ENCODE data around the gene CNN1. TPM values are rescaled to one million over a fixed set of nuclear protein-coding genes. Genes with fewer than 3 reads are reported as not detected.
"Not testable (repeated sequence)": the region's sequence is repeated elsewhere in the genome, so short reads cannot be mapped to it uniquely, and the experiment has no call there.

Gene CNN1
- total RNA-seq, 1 experiment from 2014 or later: 15.7 TPM

GRCh38 chr19:11563532-11563931 is 24.9 kb downstream of the CNN1 start:
- H3K4me3 Mint-ChIP-seq: no peak overlapping the region
- H2AFZ ChIP-seq (ENCODE audit: low read length): no peak overlapping the region
- H4K5ac ChIP-seq (ENCODE audit: insufficient read length, low read depth, low read length): no peak overlapping the region
- no peak overlapping the region for H3K9ac ChIP-seq (ENCODE audit: extremely low read depth, insufficient read length, low read length)
- H2BK12ac ChIP-seq (ENCODE audit: insufficient read length, low read depth, low read length): no peak overlapping the region
- no peak overlapping the region for H3K14ac ChIP-seq (ENCODE audit: insufficient read depth, low read length)
- no peaks in the 10 kb centered on the region for H3K79me1 ChIP-seq (ENCODE audit: insufficient read depth, low read depth, low read length, poor library complexity, severe bottlenecking)
- H2BK5ac ChIP-seq (ENCODE audit: insufficient read length, low read length): no peak overlapping the region
- H4K20me1 ChIP-seq (ENCODE audit: control insufficient read depth, insufficient read depth, insufficient read length): no peaks in the 10 kb centered on the region
- peaks cover 9% of the 10 kb centered on the region for H3K23me2 ChIP-seq (ENCODE audit: insufficient read length, low read depth, low read length, poor library complexity, severe bottlenecking)
- H3K4ac ChIP-seq (ENCODE audit: low read depth, low read length): no peak overlapping the region
- no peaks in the 10 kb centered on the region for H3K4me1 ChIP-seq (ENCODE audit: insufficient read depth, low read length)
- peaks cover 0 to 3% of the 10 kb centered on the region in 2 experiments; a peak in 1 of 5 replicates for H3K9me3 Mint-ChIP-seq
- no peak overlapping the region for H2BK15ac ChIP-seq (ENCODE audit: low read depth, low read length)
- no peak overlapping the region for H3K56ac ChIP-seq (ENCODE audit: insufficient read length, low read depth, low read length)
- peaks cover 3% of the 10 kb centered on the region; the same call in 1 of the 2 replicates for H3K79me2 ChIP-seq (ENCODE audit: insufficient read depth, low read length)
- H2BK120ac ChIP-seq (ENCODE audit: low read depth, low read length, poor library complexity, severe bottlenecking): no peak overlapping the region
- H3K27me3 Mint-ChIP-seq (ENCODE audit: low read depth): no peaks in the 10 kb centered on the region; the same call in 1 of the 2 replicates
- no peak overlapping the region for H3T11ph ChIP-seq (ENCODE audit: low read length)
- no peak overlapping the region for H2AK5ac ChIP-seq (ENCODE audit: insufficient read length, low read length)
- no peak for DNase-seq
- H3K23ac ChIP-seq (ENCODE audit: insufficient read length, low read depth, low read length): no peak overlapping the region
- no peaks in the 10 kb centered on the region for H3K36me3 Mint-ChIP-seq (ENCODE audit: insufficient read depth in 1 of 3, low read depth in 3 of 3)
- no peak overlapping the region for H2BK20ac ChIP-seq (ENCODE audit: low read depth, low read length, poor library complexity, severe bottlenecking)
- H3K4me1 Mint-ChIP-seq: peaks cover 5 to 11% of the 10 kb centered on the region in 2 experiments
- no peak overlapping the region for H3K4me2 ChIP-seq (ENCODE audit: insufficient read depth, insufficient read length, low read length)
- no peak for TF ChIP-seq CTCF (conservative IDR thresholded peaks at IDR 0.05)
- no peak overlapping the region for H4K91ac ChIP-seq (ENCODE audit: insufficient read length, low read depth, low read length)
- no peaks in the 10 kb centered on the region for H3K9me3 ChIP-seq (ENCODE audit: control insufficient read depth, low read depth, low read length)
- no peak overlapping the region for H4K8ac ChIP-seq (replicated peaks; ENCODE audit: insufficient read length, low read depth, low read length)
- no peaks in the 10 kb centered on the region for H3K27me3 ChIP-seq (ENCODE audit: insufficient read depth, low read length)
- WGBS (ENCODE audit: extremely low coverage, insufficient read length, low lambda C conversion rate): no CpG with 5 or more reads among the region's 8 CpGs
- H3K18ac ChIP-seq (ENCODE audit: insufficient read length, low read depth, low read length): no peak overlapping the region
- no peak overlapping the region; a peak in 1 of 7 replicates for H3K27ac Mint-ChIP-seq
- no peak overlapping the region for H3K27ac ChIP-seq (ENCODE audit: insufficient read length, low read depth, low read length)

DNA sequence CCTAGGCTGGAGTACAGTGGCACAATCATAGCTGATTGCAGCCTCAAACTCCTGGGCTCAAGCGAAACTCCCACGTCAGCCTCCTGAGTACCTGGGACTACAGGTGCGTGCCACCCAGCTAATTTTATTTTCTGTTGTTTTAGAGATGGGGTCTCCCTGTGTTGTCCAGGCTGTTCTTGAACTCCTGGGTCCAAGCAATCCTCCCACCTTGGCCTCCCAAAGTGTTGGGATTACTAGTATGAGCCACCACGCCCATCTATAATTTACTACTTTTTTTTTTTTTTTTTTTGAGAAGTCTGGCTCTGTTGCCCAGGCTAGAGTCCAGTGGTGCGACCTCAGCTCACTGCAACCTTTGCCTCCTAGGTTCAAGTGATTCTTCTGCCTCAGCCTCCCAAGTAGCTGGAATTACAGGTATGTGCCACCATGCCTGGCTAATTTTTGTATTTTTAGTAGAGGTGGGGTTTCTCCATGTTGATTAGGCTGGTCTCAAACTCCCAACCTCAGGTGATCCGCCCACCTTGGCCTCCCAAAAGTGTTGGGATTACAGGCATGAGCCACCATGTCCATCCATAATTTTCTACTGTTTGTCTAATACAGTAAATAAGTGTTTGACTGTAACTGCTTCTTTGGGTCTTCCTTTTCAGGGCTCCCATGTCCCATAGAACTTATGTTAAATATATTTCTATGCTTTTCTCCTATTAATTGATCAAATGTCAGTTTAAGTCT is 25.6 kb downstream of the CNN1 start:
- H3K4me1 ChIP-seq (ENCODE audit: insufficient read depth, low read length); H4K5ac ChIP-seq (ENCODE audit: insufficient read length, low read depth, low read length); H3K9ac ChIP-seq (ENCODE audit: extremely low read depth, insufficient read length, low read length); H3K4ac ChIP-seq (ENCODE audit: low read depth, low read length); H3K27me3 Mint-ChIP-seq (ENCODE audit: low read depth); DNase-seq; H3K4me3 Mint-ChIP-seq; H2AK5ac ChIP-seq (ENCODE audit: insufficient read length, low read length); H3K23ac ChIP-seq (ENCODE audit: insufficient read length, low read depth, low read length); H3T11ph ChIP-seq (ENCODE audit: low read length); H3K9me3 Mint-ChIP-seq; H2BK15ac ChIP-seq (ENCODE audit: low read depth, low read length); H3K23me2 ChIP-seq (ENCODE audit: insufficient read length, low read depth, low read length, poor library complexity, severe bottlenecking); H3K27ac ChIP-seq (ENCODE audit: insufficient read length, low read depth, low read length); H2BK120ac ChIP-seq (ENCODE audit: low read depth, low read length, poor library complexity, severe bottlenecking); H4K91ac ChIP-seq (ENCODE audit: insufficient read length, low read depth, low read length); H3K79me2 ChIP-seq (ENCODE audit: insufficient read depth, low read length); H3K27me3 ChIP-seq (ENCODE audit: insufficient read depth, low read length); H2AFZ ChIP-seq (ENCODE audit: low read length); H3K4me2 ChIP-seq (ENCODE audit: insufficient read depth, insufficient read length, low read length); H2BK20ac ChIP-seq (ENCODE audit: low read depth, low read length, poor library complexity, severe bottlenecking); H3K36me3 Mint-ChIP-seq (ENCODE audit: insufficient read depth in 1 of 3, low read depth in 3 of 3); H3K14ac ChIP-seq (ENCODE audit: insufficient read depth, low read length); H3K56ac ChIP-seq (ENCODE audit: insufficient read length, low read depth, low read length); H4K20me1 ChIP-seq (ENCODE audit: control insufficient read depth, insufficient read depth, insufficient read length); H2BK5ac ChIP-seq (ENCODE audit: insufficient read length, low read length); H4K8ac ChIP-seq (replicated peaks; ENCODE audit: insufficient read length, low read depth, low read length); H3K4me1 Mint-ChIP-seq; H3K27ac Mint-ChIP-seq; H3K18ac ChIP-seq (ENCODE audit: insufficient read length, low read depth, low read length); H3K79me1 ChIP-seq (ENCODE audit: insufficient read depth, low read depth, low read length, poor library complexity, severe bottlenecking); H2BK12ac ChIP-seq (ENCODE audit: insufficient read length, low read depth, low read length); H3K9me3 ChIP-seq (ENCODE audit: control insufficient read depth, low read depth, low read length): not testable (repeated sequence)
- WGBS (ENCODE audit: extremely low coverage, insufficient read length, low lambda C conversion rate): no CpG with 5 or more reads among the region's 6 CpGs
